HG03280 (cell line): ENCODE results near the gene DDX19B.
"Not testable (repeated sequence)": the region's sequence is repeated elsewhere in the genome, so short reads cannot be mapped to it uniquely, and the experiment has no call there.

Source experiments
- ATAC-seq: cut with Tn5 transposase; IDR thresholded peaks from one replicate; pipeline ENCODE4 v1.9.1; 2021; ENCODE audit warnings: mild to moderate bottlenecking, moderate library complexity; ENCODE audit not compliant: unreplicated experiment

DDX19B gene

DNA sequence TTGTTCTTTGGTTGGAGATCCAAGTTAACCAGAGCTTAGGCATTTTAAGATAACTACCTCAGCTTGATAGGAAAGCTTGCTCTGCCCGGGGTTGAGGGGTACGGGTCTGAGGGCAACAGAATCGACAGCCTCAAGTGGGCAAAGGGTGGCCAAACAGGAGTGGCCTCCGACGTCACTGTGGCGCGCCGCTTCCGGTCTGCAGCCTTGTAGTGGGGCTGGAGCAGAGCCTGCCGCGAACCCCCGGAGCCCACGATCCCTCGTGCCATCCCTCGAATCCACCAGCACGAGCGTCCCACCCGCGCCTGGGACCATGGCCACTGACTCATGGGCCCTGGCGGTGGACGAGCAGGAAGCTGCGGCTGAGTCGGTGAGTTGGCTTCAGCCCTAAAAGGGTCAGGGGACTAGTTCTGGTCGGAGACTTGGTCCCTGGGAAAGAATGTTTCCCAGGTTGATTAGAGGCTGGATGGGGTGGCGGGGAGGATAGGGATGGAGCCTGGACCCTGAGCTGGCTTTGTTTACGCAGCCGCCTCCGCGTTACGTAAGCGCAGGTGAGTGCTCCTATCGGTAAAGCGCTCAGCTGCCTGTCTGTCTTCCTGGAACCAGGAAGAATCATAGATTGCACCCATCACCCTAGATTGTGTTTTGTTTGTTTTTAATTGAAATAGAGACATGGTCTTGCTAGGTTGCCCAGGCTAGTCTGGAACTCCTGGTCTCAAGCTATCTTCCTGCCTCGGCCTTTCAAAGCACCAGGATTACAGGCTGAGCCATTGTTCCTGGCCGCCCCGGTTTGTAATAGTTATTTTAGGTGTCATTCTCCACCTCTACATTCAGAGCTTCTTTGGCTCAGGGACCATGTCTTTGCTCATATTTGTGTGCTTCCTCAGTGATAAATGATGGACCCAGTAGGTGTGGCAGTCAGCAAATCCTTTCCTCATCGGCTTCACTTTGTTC is at the start of gene DDX19B:
Gene DDX19B (plus strand): TSS at position 199 of the 951 bp plus-strand sequence. CDS start 112 bp downstream, at position 311.
- ATAC-seq: peak; percentile 93

GRCh38 chr16:70249697-70250096 is 49.3 kb upstream of the DDX19B start:
- not testable (repeated sequence) for ATAC-seq

GRCh38 chr16:70250748-70251628 is 48.0 kb upstream of the DDX19B start:
- peak; percentile 44 for ATAC-seq

DNA sequence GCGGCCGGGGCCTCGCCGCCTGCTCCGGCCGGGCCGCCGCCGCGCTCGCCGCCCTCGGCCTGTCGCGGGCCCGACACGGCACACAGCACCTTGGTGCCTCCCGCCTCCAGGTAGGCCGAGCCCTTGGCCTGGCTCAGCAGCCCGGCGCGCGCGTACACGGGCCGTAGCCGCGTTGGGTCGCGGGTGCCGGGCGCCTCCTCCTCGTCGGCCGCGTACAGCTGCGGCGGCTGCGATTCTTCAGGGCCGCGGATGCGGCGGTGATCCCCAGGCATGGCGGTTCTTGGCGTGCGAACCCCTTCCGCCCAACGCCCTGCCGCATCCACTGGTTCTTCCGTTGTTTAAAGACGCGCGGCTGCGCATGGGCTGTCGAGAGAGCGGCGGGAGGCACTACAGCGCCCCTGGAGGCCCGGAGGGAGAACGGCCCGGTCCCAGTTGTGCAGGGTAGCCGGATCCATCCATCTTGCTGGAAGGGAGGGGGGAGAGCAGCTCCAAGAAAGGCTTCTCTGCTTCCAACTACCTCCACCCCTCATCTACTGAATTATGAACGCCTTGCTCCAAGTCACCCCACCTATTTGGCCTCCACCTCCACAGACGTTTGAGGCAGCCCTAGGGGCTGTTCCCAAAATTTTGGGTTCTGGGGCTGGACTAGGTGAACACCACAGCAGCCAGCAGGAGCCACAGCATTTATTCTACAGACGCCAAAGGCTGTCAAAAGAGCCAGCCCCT is 47.2 kb upstream of the DDX19B start, which contains the start of gene EXOSC6:
Gene EXOSC6 (minus strand): TSS at position 312 of the 726 bp plus-strand sequence. CDS start 40 bp downstream, at position 272.
- peak; percentile 86 for ATAC-seq

GRCh38 chr16:70252355-70252988 is 46.5 kb upstream of the DDX19B start:
- no peak for ATAC-seq

- ATAC-seq: no peak
Measured at GRCh38 chr16:70253291-70254106, 45.5 kb upstream of the DDX19B start.

DNA sequence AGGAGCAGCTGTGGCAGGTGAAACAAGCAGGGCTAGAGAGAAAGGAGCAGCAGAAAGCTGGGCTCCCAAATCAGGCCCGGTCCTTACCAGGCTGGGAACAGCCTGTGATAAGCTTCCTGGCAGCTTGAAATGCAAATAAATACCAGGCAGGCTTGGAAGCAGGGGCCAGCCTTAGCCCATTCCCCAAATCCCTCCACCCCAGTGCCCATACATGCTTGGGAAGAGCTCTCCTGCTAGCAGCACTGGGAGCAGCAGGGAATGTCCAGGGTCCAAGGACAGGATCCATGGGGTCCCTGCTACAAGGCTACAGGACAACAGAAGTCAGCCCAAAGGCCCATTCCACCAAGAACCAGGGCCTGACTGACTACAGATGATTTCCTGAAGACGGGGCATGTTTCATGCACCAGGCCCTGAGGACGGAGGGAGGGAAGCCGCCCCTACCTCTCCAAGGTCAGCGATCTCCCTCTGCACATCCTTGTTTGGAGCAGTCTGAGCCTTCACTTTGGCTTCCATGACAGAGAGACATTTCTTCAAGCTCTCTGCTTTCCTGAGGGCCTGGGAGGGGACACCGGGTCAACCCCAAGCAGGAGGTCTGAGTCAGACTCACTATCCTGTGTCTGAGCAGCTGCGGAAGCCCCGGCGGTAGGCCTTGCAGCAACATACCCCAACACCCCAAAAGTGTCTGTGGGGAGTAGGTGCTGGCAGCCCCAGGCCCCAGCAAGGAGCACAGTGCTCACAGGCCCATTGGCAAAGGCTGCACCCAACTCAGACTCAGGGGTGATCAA is 44.6 kb upstream of the DDX19B start:
- no peak for ATAC-seq

DNA sequence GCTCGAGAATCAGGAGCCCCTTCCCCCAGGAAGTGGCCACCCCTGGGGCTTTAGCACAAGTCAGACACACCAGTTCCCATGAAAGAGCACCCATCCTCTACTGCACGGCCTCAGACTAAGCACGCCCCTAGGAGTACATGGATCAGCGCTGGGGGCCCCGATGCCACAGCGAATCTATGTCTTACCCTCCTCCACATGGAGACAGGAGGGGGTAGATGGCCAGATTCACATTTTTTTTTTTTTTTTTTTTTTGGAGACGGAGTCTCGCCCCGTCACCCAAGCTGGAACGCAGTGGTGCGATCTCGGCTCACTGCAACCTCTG is 44.1 kb upstream of the DDX19B start:
- ATAC-seq: no peak

DNA sequence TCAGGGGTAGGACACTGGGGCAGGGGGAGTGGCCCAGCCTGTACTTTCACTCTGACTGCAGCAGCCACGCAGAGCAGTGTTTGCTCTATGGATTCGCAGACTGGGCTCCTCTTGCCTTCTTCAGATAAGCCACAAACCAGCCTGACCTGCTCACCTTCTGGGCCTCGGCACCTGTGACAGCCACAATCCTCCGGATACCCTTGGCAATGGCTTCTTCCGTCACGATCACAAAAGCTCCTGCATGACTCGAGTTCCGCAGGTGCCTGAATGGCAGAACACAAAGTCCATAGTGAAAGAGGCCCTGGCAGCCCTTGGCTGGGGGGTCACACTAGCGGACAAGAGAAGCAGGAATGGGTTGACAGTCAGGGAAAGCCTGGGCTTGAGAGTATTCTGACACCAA is 43.4 kb upstream of the DDX19B start:
- ATAC-seq: no peak

GRCh38 chr16:70257391-70257790 is 41.6 kb upstream of the DDX19B start:
- ATAC-seq: no peak

DNA sequence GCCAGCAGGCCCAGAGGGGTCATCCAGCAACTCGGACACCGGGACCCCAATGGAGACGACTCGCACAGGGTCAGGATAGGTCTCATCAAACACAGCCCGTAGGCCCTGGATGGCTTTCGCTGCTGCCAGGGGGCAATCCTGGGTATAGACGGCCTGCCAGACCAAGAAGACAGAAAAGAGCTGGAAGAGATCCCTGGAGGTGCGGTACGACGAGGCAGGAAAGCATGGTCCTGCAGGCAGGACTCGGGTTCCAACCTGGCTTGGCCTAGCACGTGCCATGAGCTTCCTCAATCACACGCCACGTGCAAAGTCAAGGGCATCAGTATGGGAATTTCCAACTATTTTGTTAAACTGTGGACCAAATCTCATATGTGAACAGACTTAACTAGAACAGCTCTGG is 40.9 kb upstream of the DDX19B start:
- ATAC-seq: no peak

- ATAC-seq: no peak
Measured at GRCh38 chr16:70258946-70259345, 40.0 kb upstream of the DDX19B start.

- not testable (repeated sequence) for ATAC-seq
Measured at GRCh38 chr16:70259903-70260302, 39.1 kb upstream of the DDX19B start.

GRCh38 chr16:70267516-70267915 is 31.5 kb upstream of the DDX19B start:
- no peak for ATAC-seq

DNA sequence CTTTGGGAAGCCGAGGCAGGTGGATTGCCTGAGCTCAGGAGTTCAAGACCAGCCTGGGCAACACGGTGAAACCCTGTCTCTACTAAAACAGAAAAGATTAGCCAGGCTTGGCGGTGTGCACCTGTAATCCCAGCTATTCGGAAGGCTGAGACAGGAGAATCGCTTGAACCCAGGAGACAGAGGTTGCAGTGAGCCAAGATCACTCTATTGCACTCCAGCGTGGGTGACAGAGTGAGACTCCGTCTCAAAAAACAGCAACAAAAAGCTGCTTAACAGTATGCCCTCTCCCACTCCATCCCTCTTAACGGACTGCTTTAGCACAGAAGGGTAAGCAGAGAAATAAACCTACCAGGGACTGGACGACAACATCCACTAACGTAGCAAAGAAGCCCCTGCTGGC is 31.1 kb upstream of the DDX19B start:
- not testable (repeated sequence) for ATAC-seq

DNA sequence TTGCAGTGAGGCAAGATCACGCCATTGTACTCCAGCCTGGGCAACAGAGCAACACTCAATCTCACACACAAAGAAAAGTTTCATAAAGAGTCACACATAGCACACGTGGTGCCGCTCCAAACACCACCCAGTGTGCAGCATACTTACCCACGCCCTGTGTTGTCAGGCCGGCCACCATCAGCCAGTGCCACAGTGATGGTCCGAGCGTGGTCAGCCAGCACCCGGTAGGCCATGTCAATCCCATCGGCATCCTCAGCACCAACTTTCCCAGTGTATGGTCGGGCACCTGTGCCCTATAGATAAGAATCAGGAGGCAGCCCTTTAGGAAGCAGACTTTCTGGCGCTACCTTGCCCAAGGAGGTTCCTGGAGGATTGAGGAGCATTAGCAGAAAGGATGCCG is 29.5 kb upstream of the DDX19B start:
- ATAC-seq: no peak

- ATAC-seq: no peak
Measured at GRCh38 chr16:70270176-70270575, 28.8 kb upstream of the DDX19B start.

DNA sequence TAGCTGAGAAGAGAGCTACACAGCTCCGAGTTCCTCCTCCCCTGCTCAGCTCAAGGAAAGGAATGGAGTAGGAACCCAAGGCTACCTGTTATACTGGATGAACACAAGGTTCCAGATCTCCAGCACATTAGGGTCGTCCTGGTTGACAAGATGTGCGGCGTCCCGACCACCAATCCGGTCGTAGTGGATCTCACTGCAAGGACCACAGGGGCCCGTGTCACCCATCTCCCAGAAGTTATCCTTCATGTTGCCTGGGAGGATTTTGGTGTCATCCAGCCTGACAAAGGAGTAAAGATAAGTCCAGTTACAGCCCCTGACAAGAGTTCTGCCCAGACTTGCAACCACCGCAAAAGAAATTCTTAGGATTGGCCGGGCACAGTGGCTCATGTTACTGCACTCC is 27.3 kb upstream of the DDX19B start:
- ATAC-seq: no peak

DNA sequence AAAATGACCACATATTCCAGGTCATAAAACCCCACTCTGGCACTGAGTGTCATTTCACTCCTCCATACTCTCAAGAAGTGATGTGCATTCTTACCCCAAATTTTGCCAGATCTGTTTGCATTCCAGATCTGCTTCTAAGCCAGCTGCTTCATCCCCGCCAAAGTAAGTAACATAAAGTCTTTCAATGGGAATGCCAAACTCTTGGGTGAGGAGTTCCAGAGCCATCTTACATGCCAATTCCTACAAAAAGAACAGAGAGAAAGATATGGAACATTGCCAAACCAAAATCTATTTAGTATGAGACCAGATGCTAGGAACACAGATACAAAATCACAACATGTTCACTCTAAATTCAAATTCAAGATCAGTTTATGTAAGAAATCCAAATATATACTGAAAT is 22.6 kb upstream of the DDX19B start:
- ATAC-seq: no peak
